ENCODE measurements around the gene NDUFS6.

DNA sequence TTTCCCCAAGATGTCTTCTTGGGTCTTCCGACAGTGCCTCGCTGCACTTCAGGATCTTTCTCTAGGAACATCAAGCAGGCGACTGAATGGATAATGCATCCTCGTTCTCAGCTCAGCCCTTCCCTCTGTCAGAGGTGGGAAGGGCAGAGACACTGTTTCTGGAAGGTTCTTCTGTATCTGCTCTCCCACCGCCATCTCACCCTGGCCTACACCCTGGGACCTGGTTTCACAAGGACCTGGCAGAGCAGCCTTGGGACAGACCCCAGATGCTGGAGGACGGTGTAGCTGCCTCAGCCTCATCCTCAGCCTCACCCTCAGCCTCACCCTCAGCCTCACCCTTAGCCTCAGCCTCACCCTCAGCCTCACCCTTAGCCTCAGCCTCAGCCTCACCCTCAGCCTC, 20.1 kb upstream of the NDUFS6 start:
- TF ChIP-seq, protein P1, sequence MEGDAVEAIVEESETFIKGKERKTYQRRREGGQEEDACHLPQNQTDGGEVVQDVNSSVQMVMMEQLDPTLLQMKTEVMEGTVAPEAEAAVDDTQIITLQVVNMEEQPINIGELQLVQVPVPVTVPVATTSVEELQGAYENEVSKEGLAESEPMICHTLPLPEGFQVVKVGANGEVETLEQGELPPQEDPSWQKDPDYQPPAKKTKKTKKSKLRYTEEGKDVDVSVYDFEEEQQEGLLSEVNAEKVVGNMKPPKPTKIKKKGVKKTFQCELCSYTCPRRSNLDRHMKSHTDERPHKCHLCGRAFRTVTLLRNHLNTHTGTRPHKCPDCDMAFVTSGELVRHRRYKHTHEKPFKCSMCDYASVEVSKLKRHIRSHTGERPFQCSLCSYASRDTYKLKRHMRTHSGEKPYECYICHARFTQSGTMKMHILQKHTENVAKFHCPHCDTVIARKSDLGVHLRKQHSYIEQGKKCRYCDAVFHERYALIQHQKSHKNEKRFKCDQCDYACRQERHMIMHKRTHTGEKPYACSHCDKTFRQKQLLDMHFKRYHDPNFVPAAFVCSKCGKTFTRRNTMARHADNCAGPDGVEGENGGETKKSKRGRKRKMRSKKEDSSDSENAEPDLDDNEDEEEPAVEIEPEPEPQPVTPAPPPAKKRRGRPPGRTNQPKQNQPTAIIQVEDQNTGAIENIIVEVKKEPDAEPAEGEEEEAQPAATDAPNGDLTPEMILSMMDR (IDR thresholded peaks at IDR 0.05; ENCODE audit: low read depth, low read length, poor library complexity, severe bottlenecking): no peak
- no peak for TF ChIP-seq EZH2phosphoT487 (IDR thresholded peaks at IDR 0.05; ENCODE audit: borderline replicate concordance, low read length)

Data from DOHH2 (cell line).